Spinal cord (tissue), 10 donors: ENCODE results near the gene ZNF536. TPM values are rescaled to one million over a fixed set of nuclear protein-coding genes. Genes with fewer than 3 reads are reported as not detected.
"Not testable (repeated sequence)": the region's sequence is repeated elsewhere in the genome, so short reads cannot be mapped to it uniquely, and the experiment has no call there.

Source experiments
- DNase-seq, 6 donors: peaks; one replicate each; pipeline versions ENCODE4 v3.0.0 to v3.0.0-alpha.2; 2013 to 2015; ENCODE audit warnings: low spot score in 6 of 6, low read depth in 4 of 6
- H3K27ac ChIP-seq: one replicate; pipeline ENCODE4 v1.5.1; 2013; ENCODE audit warnings: low read depth, low read length, control low read depth
- H3K27me3 ChIP-seq: one replicate; pipeline ENCODE4 v1.6.1; 2013; ENCODE audit warnings: low read length; ENCODE audit not compliant: control insufficient read depth, insufficient read depth
- H3K36me3 ChIP-seq: one replicate; pipeline ENCODE4 v1.6.1; 2013; ENCODE audit warnings: low read length; ENCODE audit not compliant: control insufficient read depth, insufficient read depth
- H3K4me1 ChIP-seq: one replicate; pipeline ENCODE4 v1.6.1; 2013; ENCODE audit warnings: low read length; ENCODE audit not compliant: control insufficient read depth, insufficient read depth
- H3K4me3 ChIP-seq: one replicate; pipeline ENCODE4 v1.5.1; 2013; ENCODE audit warnings: low read depth, low read length, control low read depth
- H3K9me3 ChIP-seq: one replicate; pipeline ENCODE4 v1.6.1; 2013; ENCODE audit warnings: low read length; ENCODE audit not compliant: control insufficient read depth, insufficient read depth
- WGBS: methylation state at CpG from one replicate; pipeline ENCODE4 v1.1.5; 2013; ENCODE audit warnings: missing lambda C conversion rate; ENCODE audit not compliant: insufficient coverage; 5-methylcytosine and 5-hydroxymethylcytosine counted together
- polyA plus RNA-seq, 2 donors: library from polyadenylated mRNA; unstranded; fragments of 120-200 nt; gene quantifications; one replicate each; pipeline ENCODE4 v1.2.1, GENCODE V29; 2013; ENCODE audit not compliant: insufficient read length in 2 of 2
- total RNA-seq, 2 donors: library from RNA; depleted of rRNA in 1 of 2; stranded (reverse); fragments of 120-200 nt in 1 of 2; fragments of >200 nt in 1 of 2; gene quantifications; one replicate each; pipeline versions ENCODE4 v1.2.3 to v1.2.4, GENCODE V29; 2013 to 2014
- donor health status: healthy.

ZNF536 gene
- total and polyA plus RNA-seq, 4 donors, result 26.2 to 41.1 (median 28.9) TPM

DNA sequence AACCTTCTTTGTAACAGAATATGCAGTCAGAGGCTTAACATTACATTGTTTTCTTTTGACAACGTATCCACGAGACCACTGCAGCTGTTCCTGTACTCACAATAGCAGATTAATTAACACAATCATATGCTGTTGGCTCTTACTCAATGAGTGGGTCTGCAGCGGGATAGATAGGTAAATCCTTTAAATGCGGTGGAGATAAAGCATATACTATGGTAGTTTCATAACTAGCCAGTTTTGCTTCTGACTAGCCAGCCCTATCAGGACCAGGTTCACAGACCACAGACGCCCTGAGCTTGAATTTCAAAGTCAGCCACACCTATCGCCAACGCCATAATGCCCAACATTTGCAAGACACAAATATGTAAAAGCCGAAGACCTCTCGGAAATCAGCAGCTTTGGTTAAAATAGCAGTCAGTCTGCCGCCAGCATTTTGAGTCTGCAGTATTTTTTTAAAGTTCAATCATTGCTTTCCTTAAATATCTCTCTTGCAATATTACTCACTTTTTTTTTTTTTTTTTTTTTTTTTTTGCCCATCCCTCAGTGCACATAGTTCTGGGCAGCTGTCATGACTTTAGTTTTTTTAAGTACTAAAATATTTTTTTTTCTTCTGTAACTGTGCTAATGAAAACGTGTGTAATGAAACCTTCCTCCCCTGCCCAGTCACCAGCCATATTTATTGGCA is 120.5 kb downstream of the ZNF536 start:
- 80% methylated on average over 4 of the region's 11 CpGs for WGBS
- peak in 2 of 6 donors; percentile 30 to 52 for DNase-seq
- H3K4me1 ChIP-seq, result no peaks in the 10 kb centered on the region

GRCh38 chr19:30497034-30497433 is 124.8 kb downstream of the ZNF536 start:
- Histone ChIP-seq H3K27ac (no peak overlapping the region), H3K4me3 (no peak overlapping the region), H3K27me3 (no peaks in the 10 kb centered on the region), H3K36me3 (no peaks in the 10 kb centered on the region), H3K4me1 (no peaks in the 10 kb centered on the region), H3K9me3 (no peaks in the 10 kb centered on the region)
- WGBS, result 40% methylated on average over 3 of the region's 8 CpGs
- DNase-seq, result no peak

More for the DNA sequence above, 120.5 kb downstream of the ZNF536 start:
- no peaks in the 10 kb centered on the region for H3K27me3 ChIP-seq
- H3K36me3 ChIP-seq, result no peaks in the 10 kb centered on the region
- no peak overlapping the region for H3K27ac ChIP-seq
- no peak overlapping the region for H3K4me3 ChIP-seq
- no peaks in the 10 kb centered on the region for H3K9me3 ChIP-seq

- H3K27me3 ChIP-seq, H3K36me3 ChIP-seq, H3K27ac ChIP-seq, DNase-seq, H3K4me3 ChIP-seq, H3K4me1 ChIP-seq, H3K9me3 ChIP-seq: not testable (repeated sequence)
- no CpG with 5 or more reads among the region's 3 CpGs for WGBS
These were observed 125.9 kb downstream of the ZNF536 start for GRCh38 chr19:30498085-30498484.

- no peak for DNase-seq
- H3K27me3 ChIP-seq, result no peaks in the 10 kb centered on the region
- no peaks in the 10 kb centered on the region for H3K36me3 ChIP-seq
- WGBS, result 42% methylated on average over 11 of the region's 12 CpGs
- no peaks in the 10 kb centered on the region for H3K9me3 ChIP-seq
- H3K4me3 ChIP-seq, result no peak overlapping the region
- no peak overlapping the region for H3K27ac ChIP-seq
- H3K4me1 ChIP-seq, result no peaks in the 10 kb centered on the region
These were observed 126.5 kb downstream of the ZNF536 start for GRCh38 chr19:30498707-30499106.

DNA sequence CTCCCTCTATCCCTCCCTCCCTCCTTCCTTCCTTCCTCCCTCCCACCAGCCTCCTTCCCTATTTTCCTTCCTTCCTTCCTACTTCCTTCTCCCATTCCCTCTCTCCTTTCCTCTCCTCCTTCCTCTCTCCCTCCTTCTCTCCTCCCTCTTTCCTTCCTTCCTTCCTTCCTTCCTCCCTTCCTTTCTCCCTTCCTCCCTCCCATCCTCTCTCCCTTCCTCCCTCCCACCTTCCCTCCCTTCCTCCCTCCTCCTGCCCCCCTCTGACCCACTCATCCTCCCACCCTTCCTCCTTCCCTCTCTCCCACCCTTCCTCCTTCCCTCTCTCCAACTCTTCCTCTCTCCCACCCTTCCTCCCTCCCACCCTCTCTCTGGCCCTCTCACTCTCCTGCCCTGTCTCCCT is 132.1 kb downstream of the ZNF536 start:
- Histone ChIP-seq H3K9me3 (no peaks in the 10 kb centered on the region), H3K4me3 (no peak overlapping the region), H3K4me1 (no peaks in the 10 kb centered on the region), H3K36me3 (no peaks in the 10 kb centered on the region), H3K27ac (no peak overlapping the region), H3K27me3 (no peaks in the 10 kb centered on the region)
- DNase-seq, result no peak

DNA sequence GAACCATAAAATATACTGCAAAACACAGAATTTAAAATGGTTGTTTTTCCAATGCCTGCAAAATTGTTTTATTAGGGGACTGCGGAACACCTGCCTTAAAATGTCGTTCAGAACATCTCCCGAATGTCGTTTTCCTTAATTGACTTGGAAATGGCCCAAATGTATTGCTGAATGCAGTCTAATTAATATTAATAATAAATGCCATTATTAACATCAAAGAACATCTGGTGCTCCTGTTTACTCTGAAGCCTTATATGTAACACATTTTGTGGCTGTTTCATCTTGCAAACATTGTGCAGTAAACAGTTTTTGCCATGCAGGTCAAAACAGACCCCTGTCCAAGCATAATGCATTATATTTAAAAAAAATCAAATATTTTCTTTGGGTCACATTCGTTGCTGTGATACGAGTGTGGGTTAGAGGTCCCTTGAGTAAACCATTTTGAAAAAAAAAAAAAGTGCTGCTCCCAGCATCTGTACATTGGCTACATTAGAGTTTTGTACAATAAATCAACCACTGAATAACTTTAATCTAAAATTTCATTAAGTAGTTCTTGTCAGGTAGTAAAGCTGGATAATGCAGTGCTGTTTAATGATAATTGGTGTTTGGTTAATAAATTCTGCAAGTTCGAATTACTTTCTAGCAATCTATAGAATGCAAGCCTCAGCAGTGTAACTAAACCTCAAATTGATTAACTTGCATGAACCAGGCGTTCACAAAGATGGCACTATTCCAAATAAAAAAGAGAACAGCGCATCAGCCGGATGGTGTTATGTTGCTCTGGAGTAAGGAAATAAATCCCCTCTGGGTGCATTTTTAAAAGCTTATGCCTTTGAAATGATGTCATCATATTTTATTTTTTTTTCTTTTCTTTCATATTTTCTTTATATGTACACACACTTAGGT is 140.2 kb downstream of the ZNF536 start:
- Histone ChIP-seq H3K36me3 (no peaks in the 10 kb centered on the region), H3K27me3 (no peaks in the 10 kb centered on the region), H3K4me3 (no peak overlapping the region), H3K9me3 (no peaks in the 10 kb centered on the region), H3K27ac (no peak overlapping the region), H3K4me1 (peaks cover 3% of the 10 kb centered on the region)
- DNase-seq, result peak in 2 of 6 donors; percentile 74 to 95
- no CpG with 5 or more reads among the region's 10 CpGs for WGBS

DNA sequence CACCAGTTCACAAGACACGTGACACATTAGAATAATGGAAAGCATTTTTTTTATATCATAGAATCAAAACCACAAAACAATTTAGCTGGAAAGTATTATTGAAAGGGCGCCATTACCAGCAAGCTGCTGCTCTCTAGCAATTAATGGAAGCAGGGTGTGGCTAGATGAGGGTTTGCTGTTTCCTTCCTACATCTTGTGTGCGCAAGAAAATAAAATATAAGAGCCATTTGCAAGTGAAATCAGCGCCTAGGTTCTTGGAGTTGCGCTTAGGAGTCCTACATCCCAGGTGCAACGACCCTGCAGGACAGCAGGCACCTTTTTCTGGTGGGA is 140.9 kb downstream of the ZNF536 start:
- H3K4me1 ChIP-seq, result peaks cover 3% of the 10 kb centered on the region
- H3K27me3 ChIP-seq, result no peaks in the 10 kb centered on the region
- no peaks in the 10 kb centered on the region for H3K36me3 ChIP-seq
- H3K9me3 ChIP-seq, result no peaks in the 10 kb centered on the region
- no peak for DNase-seq
- 78% methylated on average over 4 of the region's 6 CpGs for whole genome bisulfite sequencing
- no peak overlapping the region for H3K27ac ChIP-seq
- H3K4me3 ChIP-seq, result no peak overlapping the region

GRCh38 chr19:30516111-30516510 is 143.9 kb downstream of the ZNF536 start:
- no peak for DNase-seq
- H3K27me3 ChIP-seq, result no peaks in the 10 kb centered on the region
- H3K4me3 ChIP-seq, result no peak overlapping the region
- H3K27ac ChIP-seq, result no peak overlapping the region
- no peaks in the 10 kb centered on the region for H3K9me3 ChIP-seq
- no peaks in the 10 kb centered on the region for H3K4me1 ChIP-seq
- peaks cover 2% of the 10 kb centered on the region for H3K36me3 ChIP-seq
- WGBS, result 90% methylated on average over 6 of the region's 6 CpGs

DNA sequence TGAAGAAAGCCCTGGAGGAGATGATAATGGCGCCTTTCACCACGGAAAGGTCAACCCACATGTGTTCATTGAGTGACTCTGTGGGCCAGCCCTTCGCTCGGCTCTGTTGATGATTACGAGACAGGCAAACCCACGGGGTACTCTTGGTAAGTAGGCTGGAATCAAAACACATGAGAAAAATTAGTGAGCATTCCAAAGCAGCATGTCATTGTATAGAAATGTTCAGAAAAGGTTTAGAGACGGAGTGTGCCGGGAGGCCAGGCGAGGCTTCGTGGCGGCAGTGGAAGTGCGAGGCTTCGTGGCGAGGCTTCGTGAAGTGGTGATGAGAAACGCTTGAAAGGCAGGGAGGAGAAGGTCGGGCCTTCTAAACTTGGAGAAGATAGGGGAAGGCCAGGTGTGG is 144.3 kb downstream of the ZNF536 start:
- Histone ChIP-seq H3K36me3 (peaks cover 2% of the 10 kb centered on the region), H3K27ac (no peak overlapping the region), H3K9me3 (no peaks in the 10 kb centered on the region), H3K4me1 (no peaks in the 10 kb centered on the region), H3K27me3 (no peaks in the 10 kb centered on the region), H3K4me3 (no peak overlapping the region)
- no peak for DNase-seq
- 95% methylated on average over 16 of the region's 17 CpGs for WGBS
